Progenitor cell of endocrine pancreas (in vitro differentiated cells): ENCODE results near the gene PPP1R16B. TPM values are rescaled to one million over a fixed set of nuclear protein-coding genes. Genes with fewer than 3 reads are reported as not detected.

ENCODE experiments used
- DNase-seq: peaks from one replicate; pipeline ENCODE4 v3.0.0; 2021; ENCODE audit warnings: low spot score; ENCODE audit not compliant: unreplicated experiment
- H3K27ac Mint-ChIP-seq: 2 replicates; pipeline ENCODE4 v1.8.0; 2021; ENCODE audit warnings: mild to moderate bottlenecking, moderate library complexity, mixed read lengths
- H3K27me3 Mint-ChIP-seq: 2 replicates; pipeline ENCODE4 v1.8.0; 2021; ENCODE audit warnings: mixed read lengths
- H3K36me3 Mint-ChIP-seq: 2 replicates; pipeline ENCODE4 v1.8.0; 2022; ENCODE audit warnings: mixed read lengths; ENCODE audit not compliant: insufficient read depth
- H3K4me1 Mint-ChIP-seq: 2 replicates; pipeline ENCODE4 v1.8.0; 2021; ENCODE audit warnings: low read depth, mixed read lengths
- H3K4me3 Mint-ChIP-seq: 2 replicates; pipeline ENCODE4 v1.8.0; 2021; ENCODE audit warnings: low read depth, mild to moderate bottlenecking, moderate library complexity, mixed read lengths
- H3K9me3 Mint-ChIP-seq: 2 replicates; pipeline ENCODE4 v1.8.0; 2021; ENCODE audit warnings: low read depth, mixed read lengths
- CTCF ChIP-seq: fragments of 200-600 bp; sonication (generic); IDR thresholded peaks from one replicate; pipeline ENCODE4 v1.5.0; 2021; ENCODE audit warnings: antibody characterized with exemption, mild to moderate bottlenecking; ENCODE audit not compliant: unreplicated experiment
- total RNA-seq: library from RNA; stranded (reverse); gene quantifications from 2 replicates; pipeline ENCODE4 v1.2.1, GENCODE V29; 2021

PPP1R16B gene
- total RNA-seq, 1 donor from 2014 or later, result not detected

- no peaks in the 10 kb centered on the region for H3K9me3 Mint-ChIP-seq
- H3K36me3 Mint-ChIP-seq, result no peaks in the 10 kb centered on the region
- no peaks in the 10 kb centered on the region for H3K4me1 Mint-ChIP-seq
- no peak for TF ChIP-seq CTCF
- DNase-seq, result no peak
- H3K27me3 Mint-ChIP-seq, result peaks cover 3% of the 10 kb centered on the region
- no peak overlapping the region for H3K27ac Mint-ChIP-seq
- no peak overlapping the region for H3K4me3 Mint-ChIP-seq
Observed at GRCh38 chr20:38861071-38861401, 55.5 kb downstream of the PPP1R16B start.

- no peak for TF ChIP-seq CTCF
- no peaks in the 10 kb centered on the region for H3K36me3 Mint-ChIP-seq
- H3K4me3 Mint-ChIP-seq, result no peak overlapping the region
- no peaks in the 10 kb centered on the region for H3K9me3 Mint-ChIP-seq
- peaks cover 3% of the 10 kb centered on the region for H3K27me3 Mint-ChIP-seq
- no peak overlapping the region for H3K27ac Mint-ChIP-seq
- no peaks in the 10 kb centered on the region for H3K4me1 Mint-ChIP-seq
- no peak for DNase-seq
Observed at GRCh38 chr20:38862226-38862625, 56.7 kb downstream of the PPP1R16B start.

- Mint-ChIP-seq H3K36me3 (no peaks in the 10 kb centered on the region), H3K4me3 (no peak overlapping the region), H3K9me3 (no peaks in the 10 kb centered on the region), H3K27ac (no peak overlapping the region), H3K4me1 (no peaks in the 10 kb centered on the region), H3K27me3 (no peaks in the 10 kb centered on the region)
- no peak for TF ChIP-seq CTCF
- DNase-seq, result no peak
Observed at GRCh38 chr20:38863024-38863851, 57.7 kb downstream of the PPP1R16B start.

GRCh38 chr20:38864662-38865061 is 59.2 kb downstream of the PPP1R16B start:
- no peaks in the 10 kb centered on the region for H3K4me1 Mint-ChIP-seq
- no peak overlapping the region for H3K4me3 Mint-ChIP-seq
- no peak for TF ChIP-seq CTCF
- no peaks in the 10 kb centered on the region for H3K27me3 Mint-ChIP-seq
- no peak overlapping the region for H3K27ac Mint-ChIP-seq
- H3K36me3 Mint-ChIP-seq, result no peaks in the 10 kb centered on the region
- H3K9me3 Mint-ChIP-seq, result no peaks in the 10 kb centered on the region
- no peak for DNase-seq

GRCh38 chr20:38866265-38867061 is 61.0 kb downstream of the PPP1R16B start:
- Mint-ChIP-seq H3K27ac (no peak overlapping the region), H3K9me3 (no peaks in the 10 kb centered on the region), H3K4me3 (no peak overlapping the region), H3K27me3 (no peaks in the 10 kb centered on the region), H3K4me1 (no peaks in the 10 kb centered on the region), H3K36me3 (no peaks in the 10 kb centered on the region)
- no peak for DNase-seq
- no peak for TF ChIP-seq CTCF
